B cell (primary cell): ENCODE measurements around the gene SPACA4.

Source experiments
- EZH2 ChIP-seq: IDR thresholded peaks from 2 replicates; pipeline ENCODE4 v1.6.1; 2012; ENCODE audit warnings: borderline replicate concordance, low read depth, mild to moderate bottlenecking, moderate library complexity, low read length; ENCODE audit not compliant: insufficient read depth, poor library complexity, severe bottlenecking
- TF ChIP-seq, protein P1 (sequence below): fragments of 200-600 bp; IDR thresholded peaks from one replicate; pipeline ENCODE4 v1.8.0; 2022; ENCODE audit warnings: antibody characterized with exemption, mild to moderate bottlenecking

DNA sequence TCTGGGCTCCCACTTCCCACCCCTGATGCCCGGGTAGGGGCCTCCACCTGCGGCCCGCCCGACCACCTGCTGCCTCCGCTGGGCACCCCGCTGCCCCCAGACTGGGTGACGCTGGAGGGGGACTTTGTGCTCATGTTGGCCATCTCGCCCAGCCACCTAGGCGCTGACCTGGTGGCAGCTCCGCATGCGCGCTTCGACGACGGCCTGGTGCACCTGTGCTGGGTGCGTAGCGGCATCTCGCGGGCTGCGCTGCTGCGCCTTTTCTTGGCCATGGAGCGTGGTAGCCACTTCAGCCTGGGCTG lies 22.7 kb downstream of the SPACA4 start:
- TF ChIP-seq, protein P1, sequence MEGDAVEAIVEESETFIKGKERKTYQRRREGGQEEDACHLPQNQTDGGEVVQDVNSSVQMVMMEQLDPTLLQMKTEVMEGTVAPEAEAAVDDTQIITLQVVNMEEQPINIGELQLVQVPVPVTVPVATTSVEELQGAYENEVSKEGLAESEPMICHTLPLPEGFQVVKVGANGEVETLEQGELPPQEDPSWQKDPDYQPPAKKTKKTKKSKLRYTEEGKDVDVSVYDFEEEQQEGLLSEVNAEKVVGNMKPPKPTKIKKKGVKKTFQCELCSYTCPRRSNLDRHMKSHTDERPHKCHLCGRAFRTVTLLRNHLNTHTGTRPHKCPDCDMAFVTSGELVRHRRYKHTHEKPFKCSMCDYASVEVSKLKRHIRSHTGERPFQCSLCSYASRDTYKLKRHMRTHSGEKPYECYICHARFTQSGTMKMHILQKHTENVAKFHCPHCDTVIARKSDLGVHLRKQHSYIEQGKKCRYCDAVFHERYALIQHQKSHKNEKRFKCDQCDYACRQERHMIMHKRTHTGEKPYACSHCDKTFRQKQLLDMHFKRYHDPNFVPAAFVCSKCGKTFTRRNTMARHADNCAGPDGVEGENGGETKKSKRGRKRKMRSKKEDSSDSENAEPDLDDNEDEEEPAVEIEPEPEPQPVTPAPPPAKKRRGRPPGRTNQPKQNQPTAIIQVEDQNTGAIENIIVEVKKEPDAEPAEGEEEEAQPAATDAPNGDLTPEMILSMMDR = no peak
- no peak for TF ChIP-seq EZH2
